HL-60 (cell line): ENCODE measurements around the gene NEK7.
"Not testable (repeated sequence)": the region's sequence is repeated elsewhere in the genome, so short reads cannot be mapped to it uniquely, and the experiment has no call there.

Experiments used
- DNase-seq, 2 experiments: peaks; one replicate each; pipeline ENCODE4 v3.0.0-alpha.2; 2010 to 2020; ENCODE audit warnings: low read depth in 1 of 2, low spot score in 1 of 2
- H3K27ac ChIP-seq: fragments of 250-450 bp; sonication (Bioruptor Pico); replicated peaks from 2 replicates; pipeline ENCODE4 v1.5.1; 2020; ENCODE audit warnings: mild to moderate bottlenecking, moderate library complexity
- H3K27me3 ChIP-seq: fragments of 250-450 bp; sonication (Bioruptor Pico); 2 replicates; pipeline ENCODE4 v1.5.1; 2021; ENCODE audit warnings: mild to moderate bottlenecking, moderate library complexity; ENCODE audit not compliant: insufficient read depth, poor library complexity, severe bottlenecking
- H3K4me3 ChIP-seq: replicated peaks from 2 replicates; pipeline ENCODE4 v1.5.1; 2011; ENCODE audit warnings: mild to moderate bottlenecking, control low read depth, low read length; ENCODE audit not compliant: insufficient read depth
- CTCF ChIP-seq: IDR thresholded peaks from one replicate; pipeline ENCODE4 v1.5.1; 2011; ENCODE audit warnings: low read length, control low read depth, inconsistent platforms; ENCODE audit not compliant: insufficient read depth
- GABPA ChIP-seq: IDR thresholded peaks from 2 replicates; pipeline ENCODE4 v1.6.1; 2012; ENCODE audit warnings: low read depth
- POLR2AphosphoS5 ChIP-seq: IDR thresholded peaks from 2 replicates; pipeline ENCODE4 v1.6.1; 2012; ENCODE audit warnings: low read depth
- REST ChIP-seq: IDR thresholded peaks from 2 replicates; pipeline ENCODE4 v1.6.1; 2012; ENCODE audit warnings: low read depth; ENCODE audit not compliant: insufficient replicate concordance
- SPI1 ChIP-seq: IDR thresholded peaks from 2 replicates; pipeline ENCODE4 v1.6.1; 2012; ENCODE audit warnings: low read depth, mild to moderate bottlenecking, borderline replicate concordance

NEK7 gene

GRCh38 chr1:198124673-198125072 lies 32.1 kb upstream of the NEK7 start:
- TF ChIP-seq REST: no peak
- TF ChIP-seq CTCF: no peak
- TF ChIP-seq POLR2AphosphoS5: no peak
- TF ChIP-seq SPI1: no peak
- Histone ChIP-seq H3K4me3 (no peak overlapping the region), H3K27me3 (no peaks in the 10 kb centered on the region), H3K27ac (no peak overlapping the region)
- DNase-seq: no peak

DNA sequence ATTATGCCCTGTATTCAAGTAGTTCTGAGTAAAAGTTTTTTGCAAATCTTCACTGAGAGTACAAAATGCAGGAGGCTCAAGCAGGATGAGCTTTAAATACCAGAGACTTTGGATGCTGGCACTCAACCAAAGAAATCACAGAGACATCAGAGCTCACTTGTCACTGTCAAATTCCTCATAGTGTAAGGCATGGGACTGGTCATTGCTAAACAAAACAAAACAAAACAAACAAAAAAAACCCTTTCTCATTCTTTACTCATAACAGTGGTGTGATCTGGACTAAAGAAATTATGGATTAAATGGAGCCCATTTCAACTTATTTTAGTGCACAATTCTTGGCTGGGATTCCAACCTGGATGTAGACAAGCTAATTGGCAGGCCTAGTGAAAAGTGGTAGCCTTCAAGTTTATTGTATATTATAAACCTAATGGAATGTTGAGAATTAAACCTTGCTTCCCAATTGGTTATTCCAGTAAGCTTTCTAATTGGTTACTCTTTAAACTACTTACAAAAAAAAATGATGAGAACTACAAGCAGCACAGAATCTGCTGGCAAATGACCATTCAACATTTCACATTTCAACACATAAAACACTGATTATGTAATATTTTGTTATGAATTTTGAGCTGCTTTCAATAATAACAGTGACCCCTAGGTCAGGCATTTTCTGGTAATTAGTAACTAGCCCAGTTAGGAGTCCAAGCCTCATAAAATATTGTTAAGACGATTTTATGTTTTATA lies 30.6 kb upstream of the NEK7 start:
- Histone ChIP-seq H3K4me3 (no peak overlapping the region), H3K27ac (no peak overlapping the region), H3K27me3 (no peaks in the 10 kb centered on the region)
- DNase-seq: no peak
- no peak for TF ChIP-seq CTCF

GRCh38 chr1:198128533-198128932 lies 28.3 kb upstream of the NEK7 start:
- Histone ChIP-seq H3K27me3 (no peaks in the 10 kb centered on the region), H3K4me3 (no peak overlapping the region), H3K27ac (no peak overlapping the region)
- no peak for DNase-seq
- TF ChIP-seq SPI1 (no peak), REST (no peak), POLR2AphosphoS5 (no peak), GABPA (no peak), CTCF (no peak)

DNA sequence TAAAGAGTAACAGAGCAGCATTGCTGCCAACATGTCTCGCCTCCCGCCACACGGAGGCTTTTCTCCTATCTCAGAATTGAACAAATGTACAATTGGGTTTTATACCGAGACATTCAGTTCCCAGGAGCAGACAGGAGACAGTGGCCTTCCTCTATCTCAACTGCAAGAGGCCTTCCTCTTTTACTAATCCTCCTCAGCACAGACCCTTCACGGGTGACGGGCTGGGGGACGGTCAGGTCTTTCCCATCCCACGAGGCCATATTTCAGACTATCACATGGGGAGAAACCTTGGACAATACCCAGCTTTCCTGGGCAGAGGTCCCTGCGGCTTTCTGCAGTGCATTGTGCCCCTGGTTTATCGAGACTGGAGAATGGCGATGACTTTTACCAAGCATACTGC lies 26.7 kb upstream of the NEK7 start:
- peak; percentile 31; the same call in 1 of the 2 replicates for TF ChIP-seq SPI1
- not testable (repeated sequence) for H3K27me3 ChIP-seq

More for the DNA sequence above, 26.7 kb upstream of the NEK7 start:
- DNase-seq, H3K27ac ChIP-seq, H3K4me3 ChIP-seq: not testable (repeated sequence)
